K562 (cell line): ENCODE measurements around the gene CTCFL. TPM values are rescaled to one million over a fixed set of nuclear protein-coding genes. Genes with fewer than 3 reads are reported as not detected.

Experiments
- BACH1 ChIP-seq: fragments of 200-800 bp; sonication (Bioruptor generic); IDR thresholded peaks from 2 replicates; pipeline ENCODE4 v1.6.1; 2016; ENCODE audit warnings: missing genetic modification characterization, missing compliant biosample characterization
- CBFA2T3 ChIP-seq: fragments of 450-650 bp; IDR thresholded peaks from 2 replicates; pipeline ENCODE4 v1.6.1; 2017
- CHD4 ChIP-seq: fragments of 200-600 bp; sonication (generic); IDR thresholded peaks from 3 replicates; pipeline ENCODE4 v1.6.1; 2012; ENCODE audit warnings: low read depth, mild to moderate bottlenecking, mixed read lengths, low read length, inconsistent platforms; ENCODE audit not compliant: insufficient read depth, insufficient replicate concordance, poor library complexity, severe bottlenecking
- HNRNPUL1 ChIP-seq: fragments of 200-400 bp; formaldehyde crosslinking; IDR thresholded peaks from 2 replicates; pipeline ENCODE4 v1.6.1; 2017; ENCODE audit warnings: low read length
- OTX1 ChIP-seq: fragments of 450-650 bp; formaldehyde crosslinking; IDR thresholded peaks from 2 replicates; pipeline ENCODE4 v1.4.0; 2022; ENCODE audit warnings: mild to moderate bottlenecking
- SAFB2 ChIP-seq: fragments of 200-400 bp; formaldehyde crosslinking; IDR thresholded peaks from 2 replicates; pipeline ENCODE4 v1.6.1; 2018; ENCODE audit warnings: borderline replicate concordance, low read length, low read depth, moderate library complexity; ENCODE audit not compliant: severe bottlenecking
- SETDB1 ChIP-seq: IDR thresholded peaks from one replicate; pipeline ENCODE4 v1.6.1; 2012; ENCODE audit warnings: low read length, control low read depth, inconsistent platforms
- SIN3B ChIP-seq: fragments of 450-650 bp; IDR thresholded peaks from 2 replicates; pipeline ENCODE4 v1.6.1; 2017; ENCODE audit warnings: low read depth, mild to moderate bottlenecking, moderate library complexity
- SMC3 ChIP-seq: conservative IDR thresholded peaks from 2 replicates; pipeline ENCODE4 v1.6.1; 2011; ENCODE audit warnings: low read depth, low read length, improper control_type of control experiment; ENCODE audit not compliant: insufficient read depth
- ZNF184 ChIP-seq: sonication (generic); formaldehyde crosslinking; IDR thresholded peaks from 2 replicates; pipeline ENCODE4 v1.5.0; 2020; ENCODE audit warnings: missing genetic modification reagents
- ZNF785 ChIP-seq: fragments of 250-450 bp; sonication (Bioruptor Pico); IDR thresholded peaks from 2 replicates; pipeline ENCODE4 v1.4.0; 2020; ENCODE audit warnings: mild to moderate bottlenecking
- polyA plus RNA-seq, 8 experiments: library from polyadenylated mRNA; depleted of rRNA in 4 of 8; stranded (reverse) in 5 of 8; unstranded in 3 of 8; fragments of >200 nt; fragmentation: Nextera tagmentation in 2 of 8; fragmentation: Illumina TruSeq in 1 of 8; extraction: Ambion mirVana in 2 of 8; extraction: Trizol in 1 of 8; gene quantifications; 2 replicates each; pipeline versions ENCODE4 v1.2.1 to v1.2.3, GENCODE V29; 2011 to 2014; ENCODE audit warnings: inconsistent platforms in 1 of 8, missing spikeins in 1 of 8
- total RNA-seq, 7 experiments: library from RNA; depleted of rRNA in 6 of 7; stranded (reverse); fragments of >200 nt in 6 of 7; fragmentation: Illumina TruSeq in 2 of 7; extraction: Trizol in 2 of 7; gene quantifications; 2 replicates each; pipeline versions ENCODE4 v1.2.1 to v1.2.3, GENCODE V29; 2011 to 2021; ENCODE audit warnings: low replicate concordance in 1 of 7
- TF ChIP-seq, protein P1 (sequence below): fragments of 250-450 bp; sonication (Bioruptor Pico); IDR thresholded peaks from 2 replicates; pipeline ENCODE4 v1.5.0; 2021
- TF ChIP-seq, protein P2 (sequence below): fragments of 450-650 bp; IDR thresholded peaks from 2 replicates; pipeline ENCODE4 v1.6.1; 2016; ENCODE audit warnings: borderline replicate concordance
- TF ChIP-seq, protein P3 (sequence below): fragments of 250-450 bp; sonication (Bioruptor Pico); IDR thresholded peaks from 2 replicates; pipeline ENCODE4 v1.4.0; 2020; ENCODE audit warnings: borderline replicate concordance
- TF ChIP-seq, protein P4 (sequence below): sonication (generic); formaldehyde crosslinking; IDR thresholded peaks from 2 replicates; pipeline ENCODE4 v1.8.0; 2022; ENCODE audit warnings: mild to moderate bottlenecking, missing genetic modification reagents
- TF ChIP-seq, protein P5 (sequence below): fragments of 200-800 bp; sonication (Bioruptor generic); IDR thresholded peaks from 2 replicates; pipeline ENCODE4 v1.6.1; 2016; ENCODE audit warnings: missing genetic modification characterization, missing compliant biosample characterization

CTCFL gene
- total and polyA plus RNA-seq, 9 of the 15 experiments (the other 6 are each of a cell fraction or from before 2014, with no cell fraction given), result 42.4 to 188 (median 111) TPM

DNA sequence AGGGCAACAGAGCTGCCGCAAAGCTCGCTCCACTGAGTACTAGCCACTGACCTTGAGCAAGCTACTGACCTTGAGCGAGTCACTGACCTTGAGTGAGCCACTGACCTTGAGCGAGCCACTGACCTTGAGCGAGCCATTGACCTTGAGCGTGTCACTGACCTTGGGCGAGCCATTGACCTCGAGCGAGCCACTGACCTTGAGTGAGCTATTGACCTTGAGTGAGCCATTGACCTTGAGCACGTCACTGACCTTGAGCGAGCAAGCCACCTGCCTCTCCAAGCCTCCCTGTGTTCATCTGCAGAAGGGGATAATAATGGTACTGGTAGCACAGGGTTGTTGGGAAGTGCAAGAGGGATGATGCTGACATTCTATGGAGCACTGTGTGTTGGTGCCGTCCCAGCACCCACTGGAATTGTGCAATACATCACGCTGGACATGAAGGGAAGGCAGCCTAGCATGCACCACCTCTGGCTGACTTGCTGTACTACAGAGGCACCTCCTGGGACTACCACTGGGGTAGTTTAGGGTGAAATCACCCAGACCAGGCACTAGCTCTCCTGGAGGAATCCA lies 60.2 kb downstream of the CTCFL start (continued):
- TF ChIP-seq, protein P1, sequence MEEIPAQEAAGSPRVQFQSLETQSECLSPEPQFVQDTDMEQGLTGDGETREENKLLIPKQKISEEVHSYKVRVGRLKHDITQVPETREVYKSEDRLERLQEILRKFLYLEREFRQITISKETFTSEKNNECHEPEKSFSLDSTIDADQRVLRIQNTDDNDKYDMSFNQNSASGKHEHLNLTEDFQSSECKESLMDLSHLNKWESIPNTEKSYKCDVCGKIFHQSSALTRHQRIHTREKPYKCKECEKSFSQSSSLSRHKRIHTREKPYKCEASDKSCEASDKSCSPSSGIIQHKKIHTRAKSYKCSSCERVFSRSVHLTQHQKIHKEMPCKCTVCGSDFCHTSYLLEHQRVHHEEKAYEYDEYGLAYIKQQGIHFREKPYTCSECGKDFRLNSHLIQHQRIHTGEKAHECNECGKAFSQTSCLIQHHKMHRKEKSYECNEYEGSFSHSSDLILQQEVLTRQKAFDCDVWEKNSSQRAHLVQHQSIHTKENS (CRISPR knock-in tag), result no peak
- TF ChIP-seq SIN3B, result peak; percentile 40; the same call in 1 of the 2 replicates
- TF ChIP-seq, protein P2, sequence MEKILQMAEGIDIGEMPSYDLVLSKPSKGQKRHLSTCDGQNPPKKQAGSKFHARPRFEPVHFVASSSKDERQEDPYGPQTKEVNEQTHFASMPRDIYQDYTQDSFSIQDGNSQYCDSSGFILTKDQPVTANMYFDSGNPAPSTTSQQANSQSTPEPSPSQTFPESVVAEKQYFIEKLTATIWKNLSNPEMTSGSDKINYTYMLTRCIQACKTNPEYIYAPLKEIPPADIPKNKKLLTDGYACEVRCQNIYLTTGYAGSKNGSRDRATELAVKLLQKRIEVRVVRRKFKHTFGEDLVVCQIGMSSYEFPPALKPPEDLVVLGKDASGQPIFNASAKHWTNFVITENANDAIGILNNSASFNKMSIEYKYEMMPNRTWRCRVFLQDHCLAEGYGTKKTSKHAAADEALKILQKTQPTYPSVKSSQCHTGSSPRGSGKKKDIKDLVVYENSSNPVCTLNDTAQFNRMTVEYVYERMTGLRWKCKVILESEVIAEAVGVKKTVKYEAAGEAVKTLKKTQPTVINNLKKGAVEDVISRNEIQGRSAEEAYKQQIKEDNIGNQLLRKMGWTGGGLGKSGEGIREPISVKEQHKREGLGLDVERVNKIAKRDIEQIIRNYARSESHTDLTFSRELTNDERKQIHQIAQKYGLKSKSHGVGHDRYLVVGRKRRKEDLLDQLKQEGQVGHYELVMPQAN, result no peak
- TF ChIP-seq ZNF184, result no peak
- no peak for TF ChIP-seq SETDB1
- no peak for TF ChIP-seq SAFB2
- no peak for TF ChIP-seq CHD4
- TF ChIP-seq HNRNPUL1, result no peak
- no peak for TF ChIP-seq ZNF785 (CRISPR knock-in tag)
- no peak for TF ChIP-seq BACH1
- TF ChIP-seq SMC3, result 0 out of 2 replicates have a peak, but pooled peaks have one; percentile 20
- TF ChIP-seq CBFA2T3, result peak; percentile 9; the same call in 1 of the 2 replicates
- TF ChIP-seq, protein P3, sequence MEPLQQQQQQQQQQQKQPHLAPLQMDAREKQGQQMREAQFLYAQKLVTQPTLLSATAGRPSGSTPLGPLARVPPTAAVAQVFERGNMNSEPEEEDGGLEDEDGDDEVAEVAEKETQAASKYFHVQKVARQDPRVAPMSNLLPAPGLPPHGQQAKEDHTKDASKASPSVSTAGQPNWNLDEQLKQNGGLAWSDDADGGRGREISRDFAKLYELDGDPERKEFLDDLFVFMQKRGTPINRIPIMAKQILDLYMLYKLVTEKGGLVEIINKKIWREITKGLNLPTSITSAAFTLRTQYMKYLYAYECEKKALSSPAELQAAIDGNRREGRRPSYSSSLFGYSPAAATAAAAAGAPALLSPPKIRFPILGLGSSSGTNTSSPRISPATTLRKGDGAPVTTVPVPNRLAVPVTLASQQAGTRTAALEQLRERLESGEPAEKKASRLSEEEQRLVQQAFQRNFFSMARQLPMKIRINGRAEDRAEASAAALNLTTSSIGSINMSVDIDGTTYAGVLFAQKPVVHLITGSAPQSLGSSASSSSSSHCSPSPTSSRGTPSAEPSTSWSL (CRISPR knock-in tag), result no peak
- TF ChIP-seq, protein P4, sequence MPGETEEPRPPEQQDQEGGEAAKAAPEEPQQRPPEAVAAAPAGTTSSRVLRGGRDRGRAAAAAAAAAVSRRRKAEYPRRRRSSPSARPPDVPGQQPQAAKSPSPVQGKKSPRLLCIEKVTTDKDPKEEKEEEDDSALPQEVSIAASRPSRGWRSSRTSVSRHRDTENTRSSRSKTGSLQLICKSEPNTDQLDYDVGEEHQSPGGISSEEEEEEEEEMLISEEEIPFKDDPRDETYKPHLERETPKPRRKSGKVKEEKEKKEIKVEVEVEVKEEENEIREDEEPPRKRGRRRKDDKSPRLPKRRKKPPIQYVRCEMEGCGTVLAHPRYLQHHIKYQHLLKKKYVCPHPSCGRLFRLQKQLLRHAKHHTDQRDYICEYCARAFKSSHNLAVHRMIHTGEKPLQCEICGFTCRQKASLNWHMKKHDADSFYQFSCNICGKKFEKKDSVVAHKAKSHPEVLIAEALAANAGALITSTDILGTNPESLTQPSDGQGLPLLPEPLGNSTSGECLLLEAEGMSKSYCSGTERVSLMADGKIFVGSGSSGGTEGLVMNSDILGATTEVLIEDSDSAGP, result 0 out of 2 replicates have a peak, but pooled peaks have one; percentile 23
- no peak for TF ChIP-seq OTX1
- TF ChIP-seq, protein P5, sequence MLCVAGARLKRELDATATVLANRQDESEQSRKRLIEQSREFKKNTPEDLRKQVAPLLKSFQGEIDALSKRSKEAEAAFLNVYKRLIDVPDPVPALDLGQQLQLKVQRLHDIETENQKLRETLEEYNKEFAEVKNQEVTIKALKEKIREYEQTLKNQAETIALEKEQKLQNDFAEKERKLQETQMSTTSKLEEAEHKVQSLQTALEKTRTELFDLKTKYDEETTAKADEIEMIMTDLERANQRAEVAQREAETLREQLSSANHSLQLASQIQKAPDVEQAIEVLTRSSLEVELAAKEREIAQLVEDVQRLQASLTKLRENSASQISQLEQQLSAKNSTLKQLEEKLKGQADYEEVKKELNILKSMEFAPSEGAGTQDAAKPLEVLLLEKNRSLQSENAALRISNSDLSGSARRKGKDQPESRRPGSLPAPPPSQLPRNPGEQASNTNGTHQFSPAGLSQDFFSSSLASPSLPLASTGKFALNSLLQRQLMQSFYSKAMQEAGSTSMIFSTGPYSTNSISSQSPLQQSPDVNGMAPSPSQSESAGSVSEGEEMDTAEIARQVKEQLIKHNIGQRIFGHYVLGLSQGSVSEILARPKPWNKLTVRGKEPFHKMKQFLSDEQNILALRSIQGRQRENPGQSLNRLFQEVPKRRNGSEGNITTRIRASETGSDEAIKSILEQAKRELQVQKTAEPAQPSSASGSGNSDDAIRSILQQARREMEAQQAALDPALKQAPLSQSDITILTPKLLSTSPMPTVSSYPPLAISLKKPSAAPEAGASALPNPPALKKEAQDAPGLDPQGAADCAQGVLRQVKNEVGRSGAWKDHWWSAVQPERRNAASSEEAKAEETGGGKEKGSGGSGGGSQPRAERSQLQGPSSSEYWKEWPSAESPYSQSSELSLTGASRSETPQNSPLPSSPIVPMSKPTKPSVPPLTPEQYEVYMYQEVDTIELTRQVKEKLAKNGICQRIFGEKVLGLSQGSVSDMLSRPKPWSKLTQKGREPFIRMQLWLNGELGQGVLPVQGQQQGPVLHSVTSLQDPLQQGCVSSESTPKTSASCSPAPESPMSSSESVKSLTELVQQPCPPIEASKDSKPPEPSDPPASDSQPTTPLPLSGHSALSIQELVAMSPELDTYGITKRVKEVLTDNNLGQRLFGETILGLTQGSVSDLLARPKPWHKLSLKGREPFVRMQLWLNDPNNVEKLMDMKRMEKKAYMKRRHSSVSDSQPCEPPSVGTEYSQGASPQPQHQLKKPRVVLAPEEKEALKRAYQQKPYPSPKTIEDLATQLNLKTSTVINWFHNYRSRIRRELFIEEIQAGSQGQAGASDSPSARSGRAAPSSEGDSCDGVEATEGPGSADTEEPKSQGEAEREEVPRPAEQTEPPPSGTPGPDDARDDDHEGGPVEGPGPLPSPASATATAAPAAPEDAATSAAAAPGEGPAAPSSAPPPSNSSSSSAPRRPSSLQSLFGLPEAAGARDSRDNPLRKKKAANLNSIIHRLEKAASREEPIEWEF (CRISPR knock-in tag), result no peak
